ENCODE data around the gene SLCO2B1.

SLCO2B1 gene

GRCh38 chr11:75158241-75158640, 7.3 kb downstream of the SLCO2B1 start:
- ATAC-seq (ENCODE audit: insufficient read depth, low read depth) (no peak), DNase-seq (no peak)
- H2AFZ ChIP-seq (ENCODE audit: low read depth, low read length), result no peak overlapping the region
- no peak overlapping the region for H3K9ac ChIP-seq (ENCODE audit: low read depth, low read length)
- no peak overlapping the region for H3K4me2 ChIP-seq (ENCODE audit: insufficient read depth, low read length)
- H3K27ac ChIP-seq (ENCODE audit: low read length), result no peak overlapping the region
- H3K27me3 ChIP-seq (ENCODE audit: insufficient read depth, low read length, poor library complexity), result no peaks in the 10 kb centered on the region
- H3K4me1 ChIP-seq (ENCODE audit: insufficient read depth, low read length), result no peaks in the 10 kb centered on the region
- no peaks in the 10 kb centered on the region for H3K36me3 ChIP-seq (ENCODE audit: insufficient read depth, low read length)
- H3K79me2 ChIP-seq (ENCODE audit: insufficient read depth, low read length), result no peaks in the 10 kb centered on the region
- no peaks in the 10 kb centered on the region for H3K9me3 ChIP-seq (ENCODE audit: insufficient read depth, low read length, severe bottlenecking)
- TF ChIP-seq CTCF (IDR thresholded peaks at IDR 0.05; ENCODE audit: borderline replicate concordance, extremely low read depth, low read length, poor library complexity, severe bottlenecking) (no peak), EZH2 (IDR thresholded peaks at IDR 0.05; ENCODE audit: borderline replicate concordance, low read depth, low read length, severe bottlenecking) (no peak)
- H3K4me3 ChIP-seq (ENCODE audit: low read depth in 1 of 2, low read length in 2 of 2), result no peak overlapping the region
- H4K20me1 ChIP-seq (ENCODE audit: insufficient read depth, low read length), result no peaks in the 10 kb centered on the region; the same call in 1 of the 2 replicates

- H3K4me3 ChIP-seq (ENCODE audit: low read depth in 1 of 2, low read length in 2 of 2), result no peak overlapping the region
- H3K79me2 ChIP-seq (ENCODE audit: insufficient read depth, low read length), result no peaks in the 10 kb centered on the region
- H4K20me1 ChIP-seq (ENCODE audit: insufficient read depth, low read length), result no peaks in the 10 kb centered on the region; the same call in 1 of the 2 replicates
- H3K27ac ChIP-seq (ENCODE audit: low read length), result no peak overlapping the region
- ATAC-seq (ENCODE audit: insufficient read depth, low read depth) (no peak), DNase-seq (no peak)
- no peak overlapping the region for H3K9ac ChIP-seq (ENCODE audit: low read depth, low read length)
- H3K4me2 ChIP-seq (ENCODE audit: insufficient read depth, low read length), result no peak overlapping the region
- H3K27me3 ChIP-seq (ENCODE audit: insufficient read depth, low read length, poor library complexity), result no peaks in the 10 kb centered on the region
- no peak for TF ChIP-seq CTCF (IDR thresholded peaks at IDR 0.05; ENCODE audit: borderline replicate concordance, extremely low read depth, low read length, poor library complexity, severe bottlenecking)
- TF ChIP-seq EZH2 (IDR thresholded peaks at IDR 0.05; ENCODE audit: borderline replicate concordance, low read depth, low read length, severe bottlenecking), result no peak
- no peak overlapping the region for H2AFZ ChIP-seq (ENCODE audit: low read depth, low read length)
- no peaks in the 10 kb centered on the region for H3K9me3 ChIP-seq (ENCODE audit: insufficient read depth, low read length, severe bottlenecking)
- no peaks in the 10 kb centered on the region for H3K36me3 ChIP-seq (ENCODE audit: insufficient read depth, low read length)
- no peaks in the 10 kb centered on the region for H3K4me1 ChIP-seq (ENCODE audit: insufficient read depth, low read length)
These were observed 7.8 kb downstream of the SLCO2B1 start for GRCh38 chr11:75158696-75159150.

- no peak for DNase-seq
- H3K4me2 ChIP-seq (ENCODE audit: insufficient read depth, low read length), result no peak overlapping the region
- TF ChIP-seq EZH2 (IDR thresholded peaks at IDR 0.05; ENCODE audit: borderline replicate concordance, low read depth, low read length, severe bottlenecking), result no peak
- TF ChIP-seq CTCF (IDR thresholded peaks at IDR 0.05; ENCODE audit: borderline replicate concordance, extremely low read depth, low read length, poor library complexity, severe bottlenecking), result no peak
- H3K27me3 ChIP-seq (ENCODE audit: insufficient read depth, low read length, poor library complexity), result no peaks in the 10 kb centered on the region
- H4K20me1 ChIP-seq (ENCODE audit: insufficient read depth, low read length), result no peaks in the 10 kb centered on the region; the same call in 1 of the 2 replicates
- H3K9me3 ChIP-seq (ENCODE audit: insufficient read depth, low read length, severe bottlenecking), result no peaks in the 10 kb centered on the region
- H3K4me1 ChIP-seq (ENCODE audit: insufficient read depth, low read length), result no peaks in the 10 kb centered on the region
- H2AFZ ChIP-seq (ENCODE audit: low read depth, low read length), result no peak overlapping the region
- no peaks in the 10 kb centered on the region for H3K36me3 ChIP-seq (ENCODE audit: insufficient read depth, low read length)
- no peak for ATAC-seq (ENCODE audit: insufficient read depth, low read depth)
- no peak overlapping the region for H3K9ac ChIP-seq (ENCODE audit: low read depth, low read length)
- no peak overlapping the region for H3K27ac ChIP-seq (ENCODE audit: low read length)
- H3K4me3 ChIP-seq (ENCODE audit: low read depth in 1 of 2, low read length in 2 of 2), result no peak overlapping the region
- no peaks in the 10 kb centered on the region for H3K79me2 ChIP-seq (ENCODE audit: insufficient read depth, low read length)
These were observed 8.4 kb downstream of the SLCO2B1 start for GRCh38 chr11:75159151-75159953.
